Breast epithelium (tissue), 4 donors: Measurements from ENCODE around the gene PDZD2. TPM values are rescaled to one million over a fixed set of nuclear protein-coding genes. Genes with fewer than 3 reads are reported as not detected.
A peak's percentile ranks its signal among the peaks of the same experiment; 100 is the strongest.

Experiments
- DNase-seq, 2 donors: peaks; one replicate each; pipeline ENCODE4 v3.0.0-alpha.2; 2019; ENCODE audit warnings: low spot score in 2 of 2
- H3K27ac ChIP-seq, 2 donors: fragments of 200-600 bp; sonication (generic) in 1 of 2; one replicate each; pipeline ENCODE4 v1.5.1; 2016 to 2019; ENCODE audit warnings: mild to moderate bottlenecking in 1 of 2
- H3K27me3 ChIP-seq, 2 donors: fragments of 200-600 bp; sonication (generic) in 1 of 2; one replicate each; pipeline versions ENCODE4 v1.5.1 to v1.6.0; 2017 to 2019; ENCODE audit warnings: control low read depth in 1 of 2, mild to moderate bottlenecking in 1 of 2
- H3K36me3 ChIP-seq: fragments of 200-600 bp; one replicate; pipeline ENCODE4 v1.5.1; 2019
- H3K4me1 ChIP-seq, 2 donors: fragments of 200-600 bp; sonication (generic); one replicate each; pipeline ENCODE4 v1.5.1; 2016 to 2019; ENCODE audit warnings: control low read depth in 1 of 2
- H3K4me3 ChIP-seq, 3 donors: fragments of 200-600 bp; sonication (generic); 1 replicate in 2 of 3; 2 replicates in 1 of 3; pipeline ENCODE4 v1.5.1; 2016 to 2019; ENCODE audit warnings: mild to moderate bottlenecking in 3 of 3, moderate library complexity in 2 of 3
- H3K9me3 ChIP-seq, 2 donors: fragments of 200-600 bp; sonication (generic) in 1 of 2; one replicate each; pipeline ENCODE4 v1.5.1; 2016 to 2019; ENCODE audit warnings: control low read depth in 1 of 2
- POLR2A ChIP-seq: fragments of 450-650 bp; IDR thresholded peaks from one replicate; pipeline ENCODE4 v1.6.1; 2016; ENCODE audit warnings: antibody characterized with exemption, mild to moderate bottlenecking, moderate library complexity
- POLR2AphosphoS5 ChIP-seq, 3 donors: sonication (generic); formaldehyde crosslinking; IDR thresholded peaks; one replicate each; pipeline ENCODE4 v1.6.1; 2017; ENCODE audit warnings: antibody characterized with exemption in 3 of 3
- intact Hi-C: fragments of 100-400 bp; cut with DNase I; formaldehyde crosslinking; loops from one replicate; pipeline ENCODE4 v1.15.1; 2023; ENCODE audit warnings: low total_unique reads
- total RNA-seq, 3 donors: library from RNA; depleted of rRNA; stranded (reverse); fragments of >200 nt; gene quantifications; one replicate each; pipeline ENCODE4 v1.1.0, GENCODE V29; 2016
- TF ChIP-seq, protein P1 (sequence below), 3 donors: fragments of 450-650 bp; IDR thresholded peaks; one replicate each; pipeline ENCODE4 v1.5.1; 2016 to 2017; ENCODE audit warnings: antibody characterized with exemption in 3 of 3, mild to moderate bottlenecking in 3 of 3, moderate library complexity in 3 of 3

Gene PDZD2
- total RNA-seq, 3 donors from 2014 or later, result 16.8 to 23.3 (median 17.7) TPM

DNA sequence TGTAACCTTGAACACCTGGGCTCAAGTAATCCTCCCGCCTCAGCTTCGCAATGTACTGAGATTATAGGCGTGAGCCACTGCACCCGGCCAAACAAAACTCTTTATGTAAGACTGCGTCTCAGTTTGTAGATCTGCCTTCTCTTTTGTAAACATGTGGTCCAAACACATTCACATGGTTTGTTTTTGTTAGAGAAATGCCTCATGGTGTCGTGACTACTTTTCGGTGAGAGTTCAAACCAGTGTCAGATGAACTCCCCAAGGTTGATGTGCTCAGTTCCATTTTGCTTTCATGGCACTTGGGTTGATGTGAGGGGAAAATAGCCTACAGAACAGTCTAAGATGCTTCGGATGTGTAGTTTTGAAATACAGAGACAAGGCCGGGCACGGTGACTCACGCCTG is 303.6 kb downstream of the PDZD2 start:
- H3K27ac ChIP-seq, result no peak overlapping the region
- no peaks in the 10 kb centered on the region for H3K4me1 ChIP-seq
- H3K36me3 ChIP-seq, result no peaks in the 10 kb centered on the region
- no peak overlapping the region for H3K4me3 ChIP-seq
- no peak for DNase-seq
- intact Hi-C loops, result no loop called here
- H3K9me3 ChIP-seq, result no peaks in the 10 kb centered on the region
- H3K27me3 ChIP-seq, result no peaks in the 10 kb centered on the region
- TF ChIP-seq POLR2A, result no peak
- no peak for TF ChIP-seq POLR2AphosphoS5 (IDR thresholded peaks at IDR 0.05)
- TF ChIP-seq, protein P1, sequence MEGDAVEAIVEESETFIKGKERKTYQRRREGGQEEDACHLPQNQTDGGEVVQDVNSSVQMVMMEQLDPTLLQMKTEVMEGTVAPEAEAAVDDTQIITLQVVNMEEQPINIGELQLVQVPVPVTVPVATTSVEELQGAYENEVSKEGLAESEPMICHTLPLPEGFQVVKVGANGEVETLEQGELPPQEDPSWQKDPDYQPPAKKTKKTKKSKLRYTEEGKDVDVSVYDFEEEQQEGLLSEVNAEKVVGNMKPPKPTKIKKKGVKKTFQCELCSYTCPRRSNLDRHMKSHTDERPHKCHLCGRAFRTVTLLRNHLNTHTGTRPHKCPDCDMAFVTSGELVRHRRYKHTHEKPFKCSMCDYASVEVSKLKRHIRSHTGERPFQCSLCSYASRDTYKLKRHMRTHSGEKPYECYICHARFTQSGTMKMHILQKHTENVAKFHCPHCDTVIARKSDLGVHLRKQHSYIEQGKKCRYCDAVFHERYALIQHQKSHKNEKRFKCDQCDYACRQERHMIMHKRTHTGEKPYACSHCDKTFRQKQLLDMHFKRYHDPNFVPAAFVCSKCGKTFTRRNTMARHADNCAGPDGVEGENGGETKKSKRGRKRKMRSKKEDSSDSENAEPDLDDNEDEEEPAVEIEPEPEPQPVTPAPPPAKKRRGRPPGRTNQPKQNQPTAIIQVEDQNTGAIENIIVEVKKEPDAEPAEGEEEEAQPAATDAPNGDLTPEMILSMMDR (IDR thresholded peaks at IDR 0.05), result no peak

DNA sequence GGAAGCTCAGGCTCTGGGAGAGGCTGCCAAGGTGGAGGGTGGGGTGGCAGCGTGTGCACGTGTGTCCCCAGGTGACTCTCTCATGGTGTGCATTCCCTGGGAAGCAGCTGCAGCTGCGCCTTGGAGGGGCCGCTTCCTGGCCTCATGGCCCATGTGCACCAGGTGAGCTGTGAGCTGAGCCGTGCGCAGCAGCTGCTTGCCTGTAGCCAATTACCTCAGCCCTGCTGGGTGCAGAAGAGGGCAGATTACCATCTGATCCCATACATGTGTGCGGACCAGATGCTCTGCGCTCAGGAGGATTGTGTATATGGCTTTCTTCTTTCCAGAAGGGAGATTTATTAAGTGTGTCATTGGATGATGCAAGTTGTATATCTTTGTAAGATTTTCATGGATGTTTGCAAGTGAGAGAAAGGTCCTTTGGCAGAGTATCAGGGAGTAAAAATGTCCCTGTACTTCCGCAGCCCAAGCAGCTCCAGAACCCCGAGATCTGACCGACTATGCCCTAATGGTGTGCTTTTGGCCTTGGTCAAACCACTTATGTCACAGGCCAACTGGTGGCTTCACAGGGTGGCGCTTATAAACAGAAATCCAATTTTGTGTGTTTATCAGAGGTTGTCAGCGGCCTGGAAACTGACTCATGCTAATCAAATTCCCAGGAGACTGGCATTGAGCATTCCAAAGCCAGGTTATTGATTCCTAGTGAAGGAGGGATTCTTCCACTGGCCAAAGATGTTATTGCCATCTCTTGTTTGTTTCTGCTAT is 305.9 kb downstream of the PDZD2 start:
- Histone ChIP-seq H3K36me3 (no peaks in the 10 kb centered on the region), H3K27ac (no peak overlapping the region), H3K4me3 (no peak overlapping the region), H3K9me3 (no peaks in the 10 kb centered on the region), H3K27me3 (no peaks in the 10 kb centered on the region), H3K4me1 (peaks cover 0 to 5% of the 10 kb centered on the region in 2 donors)
- DNase-seq, result no peak
- TF ChIP-seq POLR2A (no peak), POLR2AphosphoS5 (IDR thresholded peaks at IDR 0.05) (no peak)
- TF ChIP-seq, protein P1 (IDR thresholded peaks at IDR 0.05), result no peak
- intact Hi-C loops, result no loop called here

DNA sequence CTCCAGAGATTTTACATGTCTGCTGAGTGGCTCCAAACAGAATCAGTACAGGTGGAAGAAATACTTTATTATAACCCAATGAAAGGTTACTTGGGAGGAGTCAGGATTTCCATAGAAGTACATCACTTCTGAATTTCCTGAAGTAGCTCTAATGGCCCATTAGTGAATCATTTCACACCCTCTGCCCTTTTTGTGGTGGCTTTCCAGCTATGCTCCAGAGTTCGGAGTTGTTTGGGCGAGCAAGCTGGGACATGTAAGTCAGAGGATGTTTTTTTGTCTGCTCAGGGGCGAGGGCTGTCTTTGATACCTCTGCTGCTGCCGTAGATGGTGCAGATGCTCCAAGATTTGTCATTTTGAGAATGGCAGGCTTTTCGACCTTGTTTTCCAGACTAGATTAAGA is 309.1 kb downstream of the PDZD2 start:
- intact Hi-C loops, result no loop called here
- Histone ChIP-seq H3K4me1 (peaks cover 0 to 5% of the 10 kb centered on the region in 2 donors), H3K9me3 (no peaks in the 10 kb centered on the region), H3K27me3 (no peaks in the 10 kb centered on the region), H3K27ac (peak overlapping the region; percentile 41 to 54), H3K4me3 (no peak overlapping the region), H3K36me3 (no peaks in the 10 kb centered on the region)
- TF ChIP-seq, protein P1 (IDR thresholded peaks at IDR 0.05), result no peak
- TF ChIP-seq POLR2AphosphoS5 (IDR thresholded peaks at IDR 0.05) (no peak), POLR2A (no peak)
- DNase-seq, result peak in 1 of 2 donors; percentile 72

DNA sequence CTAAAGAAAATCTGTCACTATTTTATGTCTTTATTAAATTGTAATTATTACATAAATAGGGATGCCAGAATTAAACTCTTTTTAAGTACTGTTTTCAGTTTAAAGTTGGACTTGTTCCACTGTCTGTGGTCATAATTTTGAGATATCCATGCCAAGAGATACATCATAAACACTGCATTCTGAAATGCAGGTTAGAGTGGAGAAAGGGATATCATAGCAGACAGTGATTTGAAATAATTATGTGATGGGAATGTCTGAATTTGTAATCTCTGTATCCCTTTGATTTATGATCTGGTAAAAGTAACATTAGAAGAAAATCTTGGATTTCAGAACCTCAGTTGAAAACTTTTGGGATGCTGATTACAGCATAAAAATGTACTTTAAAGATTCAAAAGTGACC is 313.1 kb downstream of the PDZD2 start:
- H3K9me3 ChIP-seq, result no peaks in the 10 kb centered on the region
- no peak overlapping the region for H3K27ac ChIP-seq
- no peaks in the 10 kb centered on the region for H3K27me3 ChIP-seq
- DNase-seq, result no peak
- intact Hi-C loops, result no loop called here
- peaks cover 0 to 5% of the 10 kb centered on the region in 2 donors for H3K4me1 ChIP-seq
- no peaks in the 10 kb centered on the region for H3K36me3 ChIP-seq
- TF ChIP-seq, protein P1 (IDR thresholded peaks at IDR 0.05), result no peak
- TF ChIP-seq POLR2AphosphoS5 (IDR thresholded peaks at IDR 0.05) (no peak), POLR2A (no peak)
- no peak overlapping the region for H3K4me3 ChIP-seq

DNA sequence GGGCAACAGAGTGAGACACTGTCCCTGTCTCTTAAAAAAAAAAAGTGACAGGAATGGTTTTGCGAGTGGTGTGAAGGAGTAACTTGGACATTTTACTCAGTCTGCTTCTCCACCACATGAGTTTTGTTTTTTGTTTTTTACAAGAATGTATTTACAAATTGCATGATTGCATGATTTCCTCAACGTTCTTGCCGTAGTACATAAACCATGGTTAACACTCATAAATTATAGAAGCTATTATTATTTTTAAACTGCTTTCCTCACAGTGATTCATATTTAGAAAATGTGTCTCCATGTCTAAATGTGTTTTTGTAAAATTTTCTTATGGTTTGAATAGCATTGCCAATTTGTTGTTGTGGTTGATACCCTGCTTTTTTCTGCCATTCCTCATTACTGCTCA is 315.2 kb downstream of the PDZD2 start:
- TF ChIP-seq, protein P1 (IDR thresholded peaks at IDR 0.05), result no peak
- TF ChIP-seq POLR2AphosphoS5 (IDR thresholded peaks at IDR 0.05), result no peak
- no peak for TF ChIP-seq POLR2A
- no peak overlapping the region for H3K27ac ChIP-seq
- no peak for DNase-seq
- no peak overlapping the region for H3K4me3 ChIP-seq
- H3K36me3 ChIP-seq, result no peaks in the 10 kb centered on the region
- no peaks in the 10 kb centered on the region for H3K27me3 ChIP-seq
- no peaks in the 10 kb centered on the region for H3K4me1 ChIP-seq
- H3K9me3 ChIP-seq, result no peaks in the 10 kb centered on the region
- intact Hi-C loops, result no loop called here
